Liver (tissue), 9 donors: ENCODE results near the gene HBG2. TPM values are rescaled to one million over a fixed set of nuclear protein-coding genes. Genes with fewer than 3 reads are reported as not detected.

Experiments used
- DNase-seq: peaks from one replicate; pipeline ENCODE4 v3.0.0-alpha.2; 2017; ENCODE audit warnings: low spot score
- H3K27ac ChIP-seq, 2 donors: one replicate each; pipeline ENCODE4 v1.7.0; 2013; ENCODE audit warnings: inconsistent platforms in 2 of 2, low read length in 2 of 2, control low read depth in 1 of 2, low read depth in 1 of 2, mild to moderate bottlenecking in 1 of 2
- H3K27me3 ChIP-seq, 4 donors: one replicate each; pipeline versions ENCODE4 v1.6.1 to v1.7.0; 2013; ENCODE audit warnings: low read length in 3 of 4, inconsistent platforms in 1 of 4, mild to moderate bottlenecking in 1 of 4, moderate library complexity in 1 of 4; ENCODE audit not compliant: control insufficient read depth in 4 of 4, insufficient read depth in 4 of 4
- H3K36me3 ChIP-seq, 4 donors: one replicate each; pipeline versions ENCODE4 v1.6.1 to v1.7.0; 2013; ENCODE audit warnings: low read length in 3 of 4, mild to moderate bottlenecking in 3 of 4, low read depth in 1 of 4, moderate library complexity in 1 of 4; ENCODE audit not compliant: control insufficient read depth in 4 of 4, insufficient read depth in 3 of 4
- H3K4me1 ChIP-seq, 4 donors: one replicate each; pipeline versions ENCODE4 v1.6.1 to v1.7.0; 2013; ENCODE audit warnings: low read length in 3 of 4, mild to moderate bottlenecking in 3 of 4, moderate library complexity in 1 of 4; ENCODE audit not compliant: control insufficient read depth in 4 of 4, insufficient read depth in 4 of 4
- H3K4me3 ChIP-seq, 3 donors: one replicate each; pipeline versions ENCODE4 v1.6.1 to v1.7.0; 2013; ENCODE audit warnings: low read length in 3 of 3, control low read depth in 1 of 3, low read depth in 1 of 3, mild to moderate bottlenecking in 1 of 3
- H3K9ac ChIP-seq, 2 donors: one replicate each; pipeline ENCODE4 v1.7.0; 2013; ENCODE audit warnings: low read length in 2 of 2, mild to moderate bottlenecking in 2 of 2, moderate library complexity in 2 of 2, control low read depth in 1 of 2, low read depth in 1 of 2
- H3K9me3 ChIP-seq, 4 donors: one replicate each; pipeline versions ENCODE4 v1.6.1 to v1.7.0; 2013; ENCODE audit warnings: low read length in 3 of 4; ENCODE audit not compliant: control insufficient read depth in 4 of 4
- EGR1 ChIP-seq, 2 donors: IDR thresholded peaks; 2 replicates each; pipeline ENCODE4 v1.6.1; 2016 to 2018; ENCODE audit warnings: antibody characterized with exemption in 2 of 2, low read depth in 2 of 2
- FOXA2 ChIP-seq: IDR thresholded peaks from 2 replicates; pipeline ENCODE4 v1.6.1; 2016; ENCODE audit warnings: antibody characterized with exemption
- GABPA ChIP-seq, 2 donors: IDR thresholded peaks in 1 of 2; conservative IDR thresholded peaks in 1 of 2; 2 replicates each; pipeline ENCODE4 v1.6.1; 2016; ENCODE audit warnings: antibody characterized with exemption in 2 of 2, mild to moderate bottlenecking in 1 of 2, moderate library complexity in 1 of 2
- HNF4A ChIP-seq, 2 donors: conservative IDR thresholded peaks; 2 replicates each; pipeline ENCODE4 v1.6.1; 2016; ENCODE audit warnings: antibody characterized with exemption in 2 of 2, mild to moderate bottlenecking in 2 of 2
- HNF4G ChIP-seq: IDR thresholded peaks from 2 replicates; pipeline ENCODE4 v1.6.1; 2016; ENCODE audit warnings: antibody characterized with exemption
- JUND ChIP-seq, 2 donors: IDR thresholded peaks; 2 replicates each; pipeline ENCODE4 v1.6.1; 2016; ENCODE audit warnings: antibody characterized with exemption in 2 of 2
- NR2F2 ChIP-seq: IDR thresholded peaks from 2 replicates; pipeline ENCODE4 v1.6.1; 2016; ENCODE audit warnings: antibody characterized with exemption
- RAD21 ChIP-seq, 2 donors: IDR thresholded peaks; 2 replicates each; pipeline ENCODE4 v1.6.1; 2016; ENCODE audit warnings: antibody characterized with exemption in 2 of 2, mild to moderate bottlenecking in 2 of 2
- RXRA ChIP-seq, 2 donors: IDR thresholded peaks; 2 replicates each; pipeline ENCODE4 v1.6.1; 2017 to 2018; ENCODE audit warnings: antibody characterized with exemption in 2 of 2, mild to moderate bottlenecking in 1 of 2
- SP1 ChIP-seq: IDR thresholded peaks from 2 replicates; pipeline ENCODE4 v1.6.1; 2018; ENCODE audit warnings: antibody characterized with exemption, mild to moderate bottlenecking
- YY1 ChIP-seq: IDR thresholded peaks from 2 replicates; pipeline ENCODE4 v1.6.1; 2016; ENCODE audit warnings: antibody characterized with exemption, mild to moderate bottlenecking
- WGBS: extraction: QIAGEN DNeasy Blood & Tissue Kit; methylation state at CpG from one replicate; pipeline ENCODE4 v1.1.7; 2013; 5-methylcytosine and 5-hydroxymethylcytosine counted together
- polyA plus RNA-seq, 2 donors: library from polyadenylated mRNA; stranded (reverse) in 1 of 2; unstranded in 1 of 2; fragments of 200-250 nt in 1 of 2; fragments of >200 nt in 1 of 2; fragmentation: Nextera tagmentation in 1 of 2; extraction: Ambion mirVana in 1 of 2; gene quantifications; one replicate each; pipeline versions ENCODE4 v1.2.1 to v1.2.3, GENCODE V29; 2013 to 2015
- total RNA-seq, 2 donors: library from RNA; depleted of rRNA; stranded (reverse); fragments of >200 nt; gene quantifications; one replicate each; pipeline ENCODE4 v1.2.3, GENCODE V29; 2014
- TF ChIP-seq, protein P1 (sequence below): IDR thresholded peaks from 2 replicates; pipeline ENCODE4 v1.6.1; 2016; ENCODE audit warnings: antibody characterized with exemption
- TF ChIP-seq, protein P2 (sequence below): fragments of 150-350 bp; IDR thresholded peaks from 2 replicates; pipeline ENCODE4 v1.5.1; 2017; ENCODE audit warnings: improper control_type of control experiment, low read depth, low read length; ENCODE audit not compliant: missing input control
- TF ChIP-seq, protein P3 (sequence below): IDR thresholded peaks from 2 replicates; pipeline ENCODE4 v1.6.1; 2016; ENCODE audit warnings: antibody characterized with exemption
- TF ChIP-seq, protein P4 (sequence below): IDR thresholded peaks from 2 replicates; pipeline ENCODE4 v1.6.1; 2016; ENCODE audit warnings: antibody characterized with exemption
- donor health status: healthy.
- donor health status: healthy.
- donor health status: healthy.
- donor health status: healthy.
- donor health status: healthy.

The HBG2 gene
- total and polyA plus RNA-seq, 4 donors = 0.71 to 55,632 TPM; not detected in 2

DNA sequence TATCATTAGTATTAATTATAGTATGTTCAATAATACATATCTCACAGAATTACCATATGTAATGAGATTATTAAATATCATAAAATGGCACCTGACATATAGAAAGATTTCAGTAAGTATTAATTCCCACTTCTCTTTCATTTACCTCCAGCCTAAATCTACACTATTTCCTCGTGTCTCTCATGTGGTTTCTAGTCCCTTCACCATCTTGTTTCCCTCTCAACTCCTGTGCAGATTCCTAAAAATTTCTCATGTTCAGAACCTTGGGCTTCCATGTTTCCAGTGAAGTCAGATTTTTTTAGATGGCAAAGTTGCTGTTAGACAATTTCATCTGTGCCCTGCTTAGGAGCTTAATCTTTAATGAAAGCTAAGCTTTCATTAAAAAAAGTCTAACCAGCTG, 29.3 kb upstream of the HBG2 start:
- no peak overlapping the region for H3K27ac ChIP-seq
- no peaks in the 10 kb centered on the region for H3K4me1 ChIP-seq
- H3K36me3 ChIP-seq = no peaks in the 10 kb centered on the region
- no peaks in the 10 kb centered on the region for H3K27me3 ChIP-seq
- TF ChIP-seq, protein P1, sequence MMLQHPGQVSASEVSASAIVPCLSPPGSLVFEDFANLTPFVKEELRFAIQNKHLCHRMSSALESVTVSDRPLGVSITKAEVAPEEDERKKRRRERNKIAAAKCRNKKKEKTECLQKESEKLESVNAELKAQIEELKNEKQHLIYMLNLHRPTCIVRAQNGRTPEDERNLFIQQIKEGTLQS = no peak
- TF ChIP-seq, protein P2, sequence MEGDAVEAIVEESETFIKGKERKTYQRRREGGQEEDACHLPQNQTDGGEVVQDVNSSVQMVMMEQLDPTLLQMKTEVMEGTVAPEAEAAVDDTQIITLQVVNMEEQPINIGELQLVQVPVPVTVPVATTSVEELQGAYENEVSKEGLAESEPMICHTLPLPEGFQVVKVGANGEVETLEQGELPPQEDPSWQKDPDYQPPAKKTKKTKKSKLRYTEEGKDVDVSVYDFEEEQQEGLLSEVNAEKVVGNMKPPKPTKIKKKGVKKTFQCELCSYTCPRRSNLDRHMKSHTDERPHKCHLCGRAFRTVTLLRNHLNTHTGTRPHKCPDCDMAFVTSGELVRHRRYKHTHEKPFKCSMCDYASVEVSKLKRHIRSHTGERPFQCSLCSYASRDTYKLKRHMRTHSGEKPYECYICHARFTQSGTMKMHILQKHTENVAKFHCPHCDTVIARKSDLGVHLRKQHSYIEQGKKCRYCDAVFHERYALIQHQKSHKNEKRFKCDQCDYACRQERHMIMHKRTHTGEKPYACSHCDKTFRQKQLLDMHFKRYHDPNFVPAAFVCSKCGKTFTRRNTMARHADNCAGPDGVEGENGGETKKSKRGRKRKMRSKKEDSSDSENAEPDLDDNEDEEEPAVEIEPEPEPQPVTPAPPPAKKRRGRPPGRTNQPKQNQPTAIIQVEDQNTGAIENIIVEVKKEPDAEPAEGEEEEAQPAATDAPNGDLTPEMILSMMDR = no peak
- no peak for TF ChIP-seq HNF4G
- no peak for TF ChIP-seq RAD21 (IDR thresholded peaks at IDR 0.05)
- H3K9me3 ChIP-seq = no peaks in the 10 kb centered on the region
- DNase-seq = no peak
- H3K4me3 ChIP-seq = no peak overlapping the region
- no peak overlapping the region for H3K9ac ChIP-seq
- 67% methylated on average over 1 of the region's 1 CpG for whole genome bisulfite sequencing

DNA sequence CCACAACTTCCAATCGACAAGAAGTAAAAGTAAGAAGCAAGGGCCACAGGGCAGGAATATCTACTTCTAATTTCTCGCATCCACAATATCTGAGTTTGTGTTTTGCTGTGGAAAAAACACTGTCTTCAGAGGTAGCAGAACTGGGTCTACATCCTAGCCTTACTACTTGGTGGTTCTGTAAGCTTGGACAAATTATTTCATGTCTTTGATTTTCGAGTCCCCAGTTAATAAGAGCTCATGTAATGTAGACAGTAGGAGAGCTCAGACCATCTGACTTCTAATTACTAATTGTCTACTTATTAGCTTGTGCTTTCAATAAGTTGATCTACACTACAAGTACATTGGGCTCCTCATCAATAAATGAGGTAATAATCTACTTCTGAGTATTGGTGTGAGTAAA, 28.5 kb upstream of the HBG2 start:
- no peak overlapping the region for H3K27ac ChIP-seq
- TF ChIP-seq, protein P2 = no peak
- TF ChIP-seq, protein P1 = no peak
- no peak for TF ChIP-seq NR2F2
- TF ChIP-seq EGR1 (IDR thresholded peaks at IDR 0.05; ENCODE audit: low read depth in 2 of 2) = no peak
- no peak for TF ChIP-seq JUND (IDR thresholded peaks at IDR 0.05)
- TF ChIP-seq FOXA2 = no peak
- TF ChIP-seq RAD21 (IDR thresholded peaks at IDR 0.05) = no peak
- TF ChIP-seq, protein P3, sequence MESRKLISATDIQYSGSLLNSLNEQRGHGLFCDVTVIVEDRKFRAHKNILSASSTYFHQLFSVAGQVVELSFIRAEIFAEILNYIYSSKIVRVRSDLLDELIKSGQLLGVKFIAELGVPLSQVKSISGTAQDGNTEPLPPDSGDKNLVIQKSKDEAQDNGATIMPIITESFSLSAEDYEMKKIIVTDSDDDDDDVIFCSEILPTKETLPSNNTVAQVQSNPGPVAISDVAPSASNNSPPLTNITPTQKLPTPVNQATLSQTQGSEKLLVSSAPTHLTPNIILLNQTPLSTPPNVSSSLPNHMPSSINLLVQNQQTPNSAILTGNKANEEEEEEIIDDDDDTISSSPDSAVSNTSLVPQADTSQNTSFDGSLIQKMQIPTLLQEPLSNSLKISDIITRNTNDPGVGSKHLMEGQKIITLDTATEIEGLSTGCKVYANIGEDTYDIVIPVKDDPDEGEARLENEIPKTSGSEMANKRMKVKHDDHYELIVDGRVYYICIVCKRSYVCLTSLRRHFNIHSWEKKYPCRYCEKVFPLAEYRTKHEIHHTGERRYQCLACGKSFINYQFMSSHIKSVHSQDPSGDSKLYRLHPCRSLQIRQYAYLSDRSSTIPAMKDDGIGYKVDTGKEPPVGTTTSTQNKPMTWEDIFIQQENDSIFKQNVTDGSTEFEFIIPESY = no peak
- no peak for TF ChIP-seq GABPA (IDR thresholded peaks at IDR 0.05 in 1 of 2, conservative IDR thresholded peaks at IDR 0.05 in 1 of 2)
- TF ChIP-seq HNF4G = no peak
- no peak for TF ChIP-seq HNF4A (conservative IDR thresholded peaks at IDR 0.05)
- TF ChIP-seq YY1 = no peak
- no peak for TF ChIP-seq SP1
- TF ChIP-seq, protein P4, sequence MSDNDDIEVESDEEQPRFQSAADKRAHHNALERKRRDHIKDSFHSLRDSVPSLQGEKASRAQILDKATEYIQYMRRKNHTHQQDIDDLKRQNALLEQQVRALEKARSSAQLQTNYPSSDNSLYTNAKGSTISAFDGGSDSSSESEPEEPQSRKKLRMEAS = no peak
- no peak for TF ChIP-seq RXRA (IDR thresholded peaks at IDR 0.05)

More for the DNA sequence above, 28.5 kb upstream of the HBG2 start:
- Histone ChIP-seq H3K36me3 (no peaks in the 10 kb centered on the region), H3K4me1 (no peaks in the 10 kb centered on the region), H3K27me3 (no peaks in the 10 kb centered on the region), H3K9me3 (no peaks in the 10 kb centered on the region), H3K4me3 (no peak overlapping the region), H3K9ac (no peak overlapping the region)
- DNase-seq = no peak
- WGBS = 78% methylated on average over 3 of the region's 3 CpGs
